ENCODE data around the gene RAPGEF1. TPM values are rescaled to one million over a fixed set of nuclear protein-coding genes. Genes with fewer than 3 reads are reported as not detected.
"Not testable (repeated sequence)": the region's sequence is repeated elsewhere in the genome, so short reads cannot be mapped to it uniquely, and the experiment has no call there.

The RAPGEF1 gene
- total RNA-seq, 2 donors from 2014 or later: 28.6 to 63.8 TPM

- TF ChIP-seq CTCF (IDR thresholded peaks at IDR 0.05): no peak
- TF ChIP-seq POLR2AphosphoS5 (IDR thresholded peaks at IDR 0.05): no peak
- TF ChIP-seq POLR2A (IDR thresholded peaks at IDR 0.05): no peak
- Histone ChIP-seq H3K4me3 (no peak overlapping the region), H3K9me3 (no peaks in the 10 kb centered on the region), H3K4me1 (replicated peaks) (no peaks in the 10 kb centered on the region), H3K27ac (no peak overlapping the region), H3K27me3 (replicated peaks; ENCODE audit: insufficient read depth) (no peaks in the 10 kb centered on the region), H3K36me3 (no peaks in the 10 kb centered on the region)
- DNase-seq (ENCODE audit: low spot score): no peak
- WGBS: 47% methylated on average over 4 of the region's 4 CpGs
- intact Hi-C loops (cut with DNase I): no loop called here
These were observed 19.3 kb upstream of the RAPGEF1 start for GRCh38 chr9:131759017-131759647.

- WGBS: 71% methylated on average over 4 of the region's 4 CpGs
- no peak for DNase-seq (ENCODE audit: low spot score)
- H3K27ac ChIP-seq: no peak overlapping the region
- H3K4me3 ChIP-seq: no peak overlapping the region
- TF ChIP-seq POLR2AphosphoS5 (IDR thresholded peaks at IDR 0.05) (no peak), CTCF (IDR thresholded peaks at IDR 0.05) (no peak), POLR2A (IDR thresholded peaks at IDR 0.05) (no peak)
- H3K4me1 ChIP-seq (replicated peaks): no peaks in the 10 kb centered on the region
- no peaks in the 10 kb centered on the region for H3K36me3 ChIP-seq
- no peaks in the 10 kb centered on the region for H3K9me3 ChIP-seq
- H3K27me3 ChIP-seq (replicated peaks; ENCODE audit: insufficient read depth): peaks cover under 1% of the 10 kb centered on the region
- intact Hi-C loops (cut with DNase I): no loop called here
These were observed 17.7 kb upstream of the RAPGEF1 start for GRCh38 chr9:131757549-131757948.

- Histone ChIP-seq H3K4me3 (no peak overlapping the region), H3K27ac (no peak overlapping the region), H3K36me3 (no peaks in the 10 kb centered on the region), H3K4me1 (replicated peaks) (no peaks in the 10 kb centered on the region), H3K9me3 (no peaks in the 10 kb centered on the region), H3K27me3 (replicated peaks; ENCODE audit: insufficient read depth) (peaks cover 2% of the 10 kb centered on the region)
- peak; percentile 49 for DNase-seq (ENCODE audit: low spot score)
- intact Hi-C loops (cut with DNase I): no loop called here
- 17% methylated on average over 13 of the region's 13 CpGs for WGBS
- TF ChIP-seq CTCF (IDR thresholded peaks at IDR 0.05) (peak in 2 of 4 experiments; percentile 36 to 58), POLR2AphosphoS5 (IDR thresholded peaks at IDR 0.05) (no peak)
These were observed 15.8 kb upstream of the RAPGEF1 start for GRCh38 chr9:131755541-131756198.

- H3K9me3 ChIP-seq: no peaks in the 10 kb centered on the region
- H3K4me3 ChIP-seq: no peak overlapping the region
- intact Hi-C loops (cut with DNase I): no loop called here
- TF ChIP-seq CTCF (IDR thresholded peaks at IDR 0.05) (no peak), POLR2AphosphoS5 (IDR thresholded peaks at IDR 0.05) (peak; percentile 68)
- H3K4me1 ChIP-seq (replicated peaks): no peaks in the 10 kb centered on the region
- 13% methylated on average over 6 of the region's 6 CpGs for WGBS
- DNase-seq (ENCODE audit: low spot score): peak; percentile 72
- no peaks in the 10 kb centered on the region for H3K36me3 ChIP-seq
- peaks cover 2% of the 10 kb centered on the region for H3K27me3 ChIP-seq (replicated peaks; ENCODE audit: insufficient read depth)
- no peak overlapping the region for H3K27ac ChIP-seq
These were observed 15.0 kb upstream of the RAPGEF1 start for GRCh38 chr9:131754846-131755245.

- H3K36me3 ChIP-seq; H3K27ac ChIP-seq; H3K9me3 ChIP-seq; DNase-seq (ENCODE audit: low spot score); H3K27me3 ChIP-seq (replicated peaks; ENCODE audit: insufficient read depth); H3K4me1 ChIP-seq (replicated peaks); H3K4me3 ChIP-seq; intact Hi-C loops (cut with DNase I): not testable (repeated sequence)
- 87% methylated on average over 9 of the region's 9 CpGs for WGBS
These were observed 13.9 kb upstream of the RAPGEF1 start for GRCh38 chr9:131753751-131754150.
